H1 (cell line): ENCODE data around the gene COMMD7. TPM values are rescaled to one million over a fixed set of nuclear protein-coding genes. Genes with fewer than 3 reads are reported as not detected.

Experiments
- CEBPB ChIP-seq: IDR thresholded peaks from 2 replicates; pipeline ENCODE4 v1.6.1; 2012; ENCODE audit warnings: low read depth, low read length
- EP300 ChIP-seq, 2 experiments: IDR thresholded peaks; 1 replicate in 1 of 2; 2 replicates in 1 of 2; pipeline ENCODE4 v1.6.1; 2011 to 2012; ENCODE audit warnings: low read depth in 2 of 2, low read length in 2 of 2, mild to moderate bottlenecking in 2 of 2, borderline replicate concordance in 1 of 2, inconsistent platforms in 1 of 2, moderate library complexity in 1 of 2
- FOSL1 ChIP-seq: IDR thresholded peaks from 2 replicates; pipeline ENCODE4 v1.6.1; 2011; ENCODE audit warnings: mild to moderate bottlenecking, low read depth, low read length, moderate library complexity; ENCODE audit not compliant: insufficient read depth
- NRF1 ChIP-seq: IDR thresholded peaks from 2 replicates; pipeline ENCODE4 v1.6.1; 2011; ENCODE audit warnings: mild to moderate bottlenecking, low read depth, low read length, improper control_type of control experiment
- POLR2A ChIP-seq, 2 experiments: IDR thresholded peaks; 1 replicate in 1 of 2; 2 replicates in 1 of 2; pipeline ENCODE4 v1.6.1; 2011; ENCODE audit warnings: low read depth in 2 of 2, low read length in 2 of 2, mild to moderate bottlenecking in 2 of 2; ENCODE audit errors: control extremely low read depth in 1 of 2
- RBBP5 ChIP-seq: IDR thresholded peaks from 2 replicates; pipeline ENCODE4 v1.7.1; 2012; ENCODE audit warnings: low read depth, mild to moderate bottlenecking, inconsistent platforms, low read length, moderate library complexity, borderline replicate concordance
- RNF2 ChIP-seq: fragments of 200-900, 300-1000 bp; sonication (generic); IDR thresholded peaks from 2 replicates; pipeline ENCODE4 v1.7.1; 2016; ENCODE audit warnings: borderline replicate concordance, low read depth, mild to moderate bottlenecking, antibody characterized with exemption, low read length; ENCODE audit not compliant: poor library complexity, severe bottlenecking; ENCODE audit errors: missing control alignments
- SIN3A ChIP-seq, 2 experiments: IDR thresholded peaks in 1 of 2; conservative IDR thresholded peaks in 1 of 2; 2 replicates each; pipeline ENCODE4 v1.6.1; 2011 to 2012; ENCODE audit warnings: low read length in 2 of 2, improper control_type of control experiment in 1 of 2, low read depth in 1 of 2, mild to moderate bottlenecking in 1 of 2
- SIX5 ChIP-seq: IDR thresholded peaks from 2 replicates; pipeline ENCODE4 v1.6.1; 2011; ENCODE audit warnings: mild to moderate bottlenecking, low read depth, low read length
- SP4 ChIP-seq: IDR thresholded peaks from 2 replicates; pipeline ENCODE4 v1.6.1; 2012; ENCODE audit warnings: low read length, inconsistent platforms
- polyA plus RNA-seq, 7 experiments: library from polyadenylated mRNA; depleted of rRNA in 3 of 7; stranded (reverse) in 5 of 7; unstranded in 2 of 7; fragments of >200 nt in 5 of 7; fragments of 200-250 nt in 2 of 7; gene quantifications; 1 replicate in 5 of 7; 2 replicates in 1 of 7; 4 replicates in 1 of 7; pipeline versions ENCODE4 v1.2.1 to v1.2.3, GENCODE V29; 2011 to 2013; ENCODE audit warnings: missing spikeins in 2 of 7, mixed read lengths in 2 of 7
- total RNA-seq: library from RNA; stranded (reverse); fragmentation: NEBNext Ultra II Directional; extraction: Animal tissue kit (Norgen Biotek cat#: 25700); gene quantifications from 2 replicates; pipeline ENCODE4 v1.2.1, GENCODE V29; 2021

COMMD7 gene
- total and polyA plus RNA-seq, 2 of the 8 experiments (the other 6 are each of a cell fraction or from before 2014, with no cell fraction given): 39.4 to 48.9 TPM

- TF ChIP-seq EP300 (IDR thresholded peaks at IDR 0.05; ENCODE audit: borderline replicate concordance in 1 of 2, low read depth in 2 of 2, low read length in 2 of 2): no peak
- no peak for TF ChIP-seq SIN3A (conservative IDR thresholded peaks at IDR 0.05 in 1 of 2, IDR thresholded peaks at IDR 0.05 in 1 of 2; ENCODE audit: low read depth in 1 of 2, low read length in 2 of 2)
- TF ChIP-seq SP4: no peak
- no peak for TF ChIP-seq FOSL1
- TF ChIP-seq POLR2A (IDR thresholded peaks at IDR 0.05; ENCODE audit: control extremely low read depth in 1 of 2, low read depth in 2 of 2, low read length in 2 of 2): no peak
- TF ChIP-seq RNF2: no peak
- TF ChIP-seq NRF1: no peak
- no peak for TF ChIP-seq SIX5
- no peak for TF ChIP-seq CEBPB
- no peak for TF ChIP-seq RBBP5
- TF ChIP-seq, all 59 proteins: peak for 0
Observed at GRCh38 chr20:32685541-32686529, 57.4 kb downstream of the COMMD7 start (continued).
